GDM1 (cell line): ENCODE data around the gene TDRKH.

Experiments used
- DNase-seq: peaks from one replicate; lab custom pipeline; 2025; lab: John Stamatoyannopoulos, UW

Gene TDRKH

GRCh38 chr1:151823175-151823574, 32.9 kb upstream of the TDRKH start:
- DNase-seq, result no peak

DNA sequence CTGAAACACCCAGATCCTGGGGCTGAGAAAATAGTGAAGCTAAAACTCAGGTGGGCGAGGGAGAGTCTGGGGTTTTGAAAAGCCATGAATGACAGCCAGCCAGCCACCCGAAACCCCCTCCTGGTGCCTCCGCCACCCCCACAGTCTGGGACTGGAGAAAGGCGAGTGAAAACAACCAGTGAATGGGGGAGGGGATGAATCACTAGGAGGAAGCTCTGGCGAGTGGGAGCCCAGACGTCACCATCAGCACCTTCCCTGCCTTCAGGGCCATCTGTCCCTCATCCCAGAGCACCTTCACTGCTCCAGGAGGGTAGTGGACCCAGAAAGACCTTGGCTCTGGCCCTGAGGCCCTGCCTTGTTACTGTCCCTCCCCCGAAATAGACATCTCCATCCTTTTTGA, 32.1 kb upstream of the TDRKH start:
- DNase-seq, result peak; percentile 24

- DNase-seq, result peak; percentile 23
Measured at GRCh38 chr1:151820940-151821339, 30.6 kb upstream of the TDRKH start.

DNA sequence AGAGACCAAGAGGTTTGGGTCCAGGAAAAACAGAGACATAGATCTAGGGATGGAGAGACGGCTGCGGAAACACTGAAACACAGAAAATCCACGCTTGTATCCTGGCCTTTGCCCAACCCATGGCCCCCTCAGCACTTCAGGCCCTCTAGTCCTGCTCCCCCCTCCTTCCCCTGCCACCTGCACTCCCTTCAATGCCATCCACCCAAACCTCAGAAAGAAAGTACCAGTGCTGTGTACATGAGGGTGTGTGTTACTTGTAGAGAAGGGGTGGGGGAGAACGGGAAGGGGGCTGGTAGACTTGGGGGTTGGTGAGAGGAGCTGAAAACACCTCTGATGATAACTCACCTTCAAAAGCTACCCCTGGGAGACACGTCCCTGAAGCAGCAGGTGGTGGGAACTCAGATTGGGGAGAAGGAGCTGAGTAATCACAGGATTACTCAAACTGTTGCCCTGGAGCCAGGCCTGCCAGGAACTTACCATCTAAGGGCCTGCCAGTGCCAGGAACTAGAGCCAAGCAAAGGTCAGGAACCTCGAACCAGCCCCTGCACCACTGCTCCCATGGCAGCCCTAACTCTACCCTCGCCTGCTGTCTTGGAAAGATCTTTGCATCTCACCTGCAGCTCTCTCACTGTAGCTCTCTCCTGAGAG, 29.8 kb upstream of the TDRKH start:
- DNase-seq, result no peak

DNA sequence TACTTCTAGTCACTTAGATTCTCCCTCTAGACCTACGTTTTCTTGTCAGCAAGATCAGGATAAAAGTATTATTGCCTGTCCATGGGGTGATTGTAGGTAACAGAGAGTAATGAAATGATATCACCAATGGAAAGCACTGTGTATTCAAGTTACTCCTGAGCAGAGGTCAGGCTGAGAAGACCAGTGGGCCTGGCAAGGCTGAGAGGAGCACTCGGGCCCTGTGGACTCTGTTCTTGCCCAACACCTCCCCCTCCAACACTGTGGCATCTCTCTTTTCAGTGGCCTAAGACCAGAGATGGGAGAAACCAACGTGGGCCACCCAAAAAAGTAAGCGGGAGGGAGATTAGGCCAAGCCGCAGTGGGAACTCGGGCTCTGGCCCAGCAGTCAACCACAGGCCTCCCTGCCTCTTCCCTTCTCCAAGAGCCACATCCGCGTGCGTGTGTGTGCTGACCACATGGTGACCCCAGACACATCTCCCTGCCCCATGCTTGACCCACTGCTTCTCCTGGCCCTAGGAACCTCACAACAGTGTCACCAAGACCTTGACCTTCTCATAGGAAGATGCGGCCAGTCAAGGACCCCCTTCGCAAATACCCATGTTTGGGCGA, 29.0 kb upstream of the TDRKH start:
- DNase-seq, result no peak

GRCh38 chr1:151817353-151817730, 27.0 kb upstream of the TDRKH start:
- DNase-seq, result no peak

DNA sequence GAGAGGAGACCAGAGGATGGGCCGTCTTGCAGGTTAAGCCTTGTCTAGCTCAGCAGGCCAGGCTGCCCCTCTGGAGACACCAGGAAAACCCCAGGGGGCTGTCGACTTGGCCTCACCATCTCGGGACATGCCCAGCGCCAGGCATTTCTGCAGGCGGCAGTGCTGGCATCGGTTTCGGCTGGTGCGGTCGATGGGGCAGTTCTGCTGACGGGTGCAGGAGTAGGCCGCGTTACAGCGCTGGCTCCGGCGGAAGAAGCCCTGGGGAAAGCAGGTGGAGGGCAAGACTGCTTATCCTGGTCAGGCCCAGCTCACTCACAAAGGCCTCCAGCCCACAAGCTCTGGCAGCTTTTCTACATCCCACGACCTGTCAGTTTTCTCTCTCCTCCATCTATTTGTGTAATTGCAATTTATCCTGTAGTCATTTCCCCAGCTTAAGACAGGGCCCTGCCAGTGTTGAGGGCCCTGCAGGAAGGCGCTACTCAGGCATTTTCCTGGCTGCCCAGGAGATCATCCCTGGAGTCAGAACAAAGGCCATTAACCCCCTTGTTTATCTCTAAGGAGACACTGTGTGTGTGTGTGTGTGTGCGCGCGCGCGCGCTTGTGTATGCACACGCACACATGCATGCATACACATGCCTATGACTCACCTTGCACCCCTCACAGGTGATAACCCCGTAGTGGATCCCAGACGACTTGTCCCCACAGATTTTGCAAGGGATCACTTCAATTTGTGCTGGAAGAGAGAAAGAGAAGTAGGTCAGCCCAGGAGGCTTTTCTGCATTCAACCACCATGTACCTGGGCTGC, 26.4 kb upstream of the TDRKH start:
- no peak for DNase-seq

DNA sequence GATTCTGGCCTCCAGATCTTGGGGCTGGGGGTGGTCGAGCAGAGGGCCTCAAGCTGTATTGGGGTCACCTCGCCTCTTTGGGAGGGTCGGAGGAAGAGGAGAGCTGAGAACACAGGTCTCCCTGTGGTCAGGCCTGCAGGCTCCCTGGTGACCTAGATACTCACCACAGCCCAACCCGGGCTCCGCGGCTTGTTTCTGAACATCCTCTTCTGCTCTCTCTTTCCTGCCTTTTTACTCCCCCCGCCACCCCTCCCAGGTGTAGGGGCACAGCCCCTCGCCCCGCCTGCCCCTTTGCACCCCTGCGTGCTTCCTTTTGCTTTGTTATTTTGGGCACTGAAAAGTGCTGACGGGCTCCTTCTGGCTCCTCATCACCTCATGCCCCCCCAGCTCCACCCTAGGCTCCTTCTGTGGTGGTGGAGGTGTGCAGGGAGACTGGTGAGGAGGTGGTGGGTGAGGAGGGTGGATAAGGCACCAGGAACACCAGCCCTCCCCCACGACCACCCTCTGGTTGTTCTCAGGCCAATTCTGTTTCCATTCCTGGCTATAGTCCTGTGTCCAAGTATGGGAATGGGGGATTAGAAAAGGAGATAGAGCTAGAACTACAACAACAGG, 25.5 kb upstream of the TDRKH start:
- DNase-seq, result no peak

DNA sequence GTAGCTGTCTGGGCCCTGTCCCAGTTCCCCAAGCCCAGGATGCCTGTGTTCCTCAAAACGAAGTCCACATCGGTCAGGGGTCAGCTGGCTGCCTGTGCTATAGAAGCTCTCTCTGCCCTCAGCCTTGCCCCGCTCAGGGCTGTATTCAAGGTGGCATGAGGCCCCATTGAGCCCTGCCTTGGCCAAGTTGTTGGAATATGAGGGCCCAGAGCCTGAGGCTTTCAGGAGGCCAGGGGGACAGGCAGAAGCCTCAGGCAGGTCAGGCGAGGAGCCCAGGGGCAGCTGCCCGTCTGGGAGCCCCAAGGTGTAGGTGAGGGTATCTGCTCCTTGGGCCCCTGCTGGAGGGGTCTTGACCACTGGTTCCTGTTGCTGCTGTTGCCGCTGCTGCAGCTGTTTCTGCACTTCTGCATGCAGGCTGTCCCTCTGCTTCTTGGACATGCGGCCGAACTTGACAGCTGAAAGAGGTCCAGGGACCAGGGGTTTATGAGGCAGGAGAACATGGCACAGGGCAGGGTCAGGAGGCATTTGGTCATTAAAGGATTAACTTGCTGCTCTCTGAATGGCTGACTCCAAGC, 24.8 kb upstream of the TDRKH start:
- no peak for DNase-seq

DNA sequence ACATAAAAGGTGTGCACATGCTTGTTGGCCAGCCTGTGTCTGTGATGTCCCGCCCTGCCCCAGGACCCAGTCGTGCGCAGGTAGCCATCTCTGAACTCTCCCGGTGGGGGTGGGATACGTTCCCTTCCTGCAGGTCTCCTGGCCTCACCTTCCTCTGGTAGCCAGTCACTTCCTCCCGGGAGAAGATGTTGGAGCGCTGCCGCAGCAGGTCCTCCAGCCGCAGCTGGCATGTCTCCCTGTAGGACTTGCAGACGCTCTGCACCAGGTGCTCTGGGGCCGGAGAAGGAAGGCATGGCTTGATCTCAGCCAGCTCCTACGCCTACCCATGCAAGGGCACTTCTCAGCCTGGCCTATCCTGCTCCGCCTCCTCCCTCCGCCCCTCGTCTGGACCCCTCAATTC, 24.1 kb upstream of the TDRKH start:
- no peak for DNase-seq

GRCh38 chr1:151813271-151813977, 23.1 kb upstream of the TDRKH start:
- DNase-seq, result no peak

GRCh38 chr1:151811181-151811580, 20.9 kb upstream of the TDRKH start:
- no peak for DNase-seq

DNA sequence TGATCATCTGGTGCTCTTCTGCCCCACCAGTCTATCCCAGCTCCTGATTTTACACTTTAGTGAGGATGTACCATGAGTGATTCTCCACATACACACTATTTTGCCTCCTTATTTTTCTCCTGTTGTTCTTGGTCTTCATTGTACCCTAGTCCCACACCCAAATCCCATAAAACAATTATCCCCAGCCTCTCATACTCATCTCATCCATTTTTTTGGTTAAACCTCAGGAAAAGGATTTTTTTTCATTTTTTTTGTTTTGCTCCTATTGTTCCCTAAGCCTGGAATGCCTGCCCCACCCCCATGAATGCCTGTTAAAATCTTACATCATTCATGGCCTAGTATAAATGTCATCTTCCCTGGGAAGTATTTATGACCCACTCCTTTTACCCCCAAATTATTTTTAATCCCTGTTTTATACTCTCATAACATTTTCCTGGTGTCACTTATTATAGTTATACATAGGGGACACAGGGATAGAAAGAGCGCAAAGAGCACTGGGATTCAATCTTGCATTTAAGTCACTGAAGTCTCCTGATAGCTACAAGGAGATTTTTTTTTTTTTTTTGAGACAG, 19.8 kb upstream of the TDRKH start:
- DNase-seq, result no peak

DNA sequence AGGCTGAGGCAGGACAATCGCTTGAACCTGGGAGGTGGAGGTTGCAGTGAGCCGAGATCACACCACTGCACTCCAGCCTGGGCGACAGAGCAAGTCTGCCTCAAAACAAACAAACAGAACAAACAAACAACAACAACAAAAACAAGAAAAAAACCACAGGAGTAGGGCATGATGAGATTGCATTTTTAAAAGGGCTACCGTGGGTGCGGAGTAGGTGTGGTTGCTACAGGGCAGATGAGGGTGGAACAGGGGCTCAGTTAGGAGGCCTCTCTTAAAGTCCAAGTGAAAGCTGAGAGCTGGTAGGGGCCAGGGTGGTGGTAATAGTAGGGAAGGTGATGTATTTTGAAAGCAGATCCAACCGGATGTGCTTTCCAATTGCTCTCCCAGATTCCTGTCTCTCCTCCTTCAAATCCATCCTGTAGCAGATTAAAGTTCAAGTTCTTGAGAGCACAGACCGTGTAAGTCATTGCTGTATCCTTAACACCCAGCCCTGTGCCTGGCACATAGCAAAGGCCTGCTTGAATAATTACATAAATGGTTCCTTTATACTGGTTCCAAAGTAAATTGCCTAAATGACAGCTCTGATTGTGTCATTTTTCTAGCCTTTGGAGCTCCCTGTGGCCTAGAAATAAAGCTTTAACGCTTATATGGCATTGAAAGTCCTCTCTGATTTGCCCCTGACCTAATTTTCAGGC, 19.1 kb upstream of the TDRKH start:
- DNase-seq, result no peak

DNA sequence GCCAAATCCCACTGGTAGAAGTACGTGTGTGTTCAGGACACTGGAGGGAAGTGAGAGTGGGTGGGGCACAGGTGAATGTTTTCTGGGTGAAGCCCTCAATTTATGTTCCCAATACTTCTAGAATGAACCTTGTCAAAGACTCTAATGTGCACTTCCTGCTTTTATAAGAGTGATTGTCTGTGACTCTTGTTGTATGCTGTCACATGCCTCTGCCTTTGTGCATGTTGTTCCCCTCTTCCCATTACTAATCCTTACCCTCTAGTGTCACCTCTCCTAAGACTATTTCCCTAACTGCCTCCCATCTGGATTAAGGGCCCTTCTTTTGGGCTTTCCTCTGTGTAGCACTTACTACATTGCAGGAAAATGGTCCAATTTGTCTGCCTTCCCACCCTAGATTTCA, 17.5 kb upstream of the TDRKH start:
- no peak for DNase-seq

- no peak for DNase-seq
Measured at GRCh38 chr1:151807131-151807530, 16.8 kb upstream of the TDRKH start.

DNA sequence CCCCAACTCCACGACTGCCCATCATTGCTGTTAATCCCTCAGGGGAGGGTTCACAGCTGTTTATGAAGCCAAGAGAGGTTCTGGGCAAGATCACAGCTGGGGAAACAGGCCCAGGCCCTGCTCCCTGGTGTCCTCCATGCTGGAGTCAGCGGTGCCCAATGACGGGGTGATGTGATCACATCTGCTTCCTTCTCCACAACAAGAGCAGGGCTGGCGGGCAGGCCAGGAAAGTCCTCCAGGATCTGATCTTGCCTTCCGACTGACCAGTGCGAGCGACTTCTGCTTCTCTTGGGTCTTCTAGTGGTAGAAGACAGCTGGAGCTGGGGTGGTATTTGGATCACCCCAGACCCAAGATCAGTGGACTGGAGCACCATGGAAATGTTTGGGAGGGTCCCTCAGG, 15.9 kb upstream of the TDRKH start:
- DNase-seq, result no peak

DNA sequence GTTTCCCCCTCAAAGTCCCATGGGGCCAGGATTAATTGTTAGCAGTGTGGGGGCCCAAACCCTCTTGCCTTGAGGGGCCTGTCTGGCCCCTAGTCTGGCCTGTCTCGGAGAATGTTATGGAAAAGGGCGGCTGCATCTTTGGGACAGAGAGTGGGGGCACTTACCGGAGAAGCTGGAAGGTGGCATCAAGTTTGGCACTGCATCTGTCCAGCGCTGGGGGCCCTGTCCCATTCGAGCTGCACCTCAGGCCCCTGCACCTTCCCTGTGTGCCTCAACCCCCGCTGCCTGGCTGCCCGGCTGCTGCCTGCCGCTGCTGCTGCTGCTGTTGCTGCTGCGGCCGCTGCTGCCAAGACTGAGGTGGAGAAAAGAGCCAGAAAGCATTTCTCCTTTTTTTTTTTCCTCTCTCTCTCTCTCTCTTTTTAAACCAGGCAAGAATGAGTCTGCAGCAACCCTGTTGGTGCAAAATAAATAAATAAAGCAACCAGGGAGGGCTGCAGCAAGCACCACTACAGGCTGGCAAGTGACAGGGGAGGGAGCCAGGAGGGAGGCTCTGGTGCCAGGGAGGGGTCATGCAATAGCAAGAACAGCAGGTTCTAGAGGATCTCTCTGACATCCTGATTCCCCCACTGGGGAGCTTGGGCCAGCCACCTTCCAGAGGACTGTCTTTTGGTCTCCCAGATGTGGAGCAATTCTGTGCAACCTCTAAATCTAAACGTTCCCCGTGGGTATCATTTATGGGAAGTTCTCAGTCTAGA, 14.9 kb upstream of the TDRKH start, which contains the start of gene LINGO4:
Gene LINGO4, minus strand, starts transcription at position 354 of the 755 bp plus-strand sequence. CDS start 2,715 bp downstream, outside the sequence.
- DNase-seq, result no peak

DNA sequence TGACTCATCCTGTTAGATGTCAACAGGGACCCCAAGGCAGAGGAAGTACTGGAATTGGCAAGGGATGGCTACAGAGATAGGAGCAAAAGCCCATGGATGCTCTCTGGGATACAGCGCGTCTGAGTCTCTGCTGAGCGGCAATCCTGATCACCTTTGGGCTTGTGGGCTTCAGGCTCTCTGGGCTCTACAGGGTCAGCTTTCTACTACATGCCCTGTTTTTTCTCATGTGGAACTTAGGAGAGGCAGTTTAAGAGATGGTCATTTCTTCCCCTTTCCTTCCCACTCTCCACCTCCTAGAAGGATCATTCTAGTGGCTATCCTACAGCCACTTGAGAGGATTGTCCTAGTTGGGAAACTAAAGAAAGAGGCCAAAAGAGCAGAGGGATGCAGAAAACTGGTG, 13.6 kb upstream of the TDRKH start:
- no peak for DNase-seq

DNA sequence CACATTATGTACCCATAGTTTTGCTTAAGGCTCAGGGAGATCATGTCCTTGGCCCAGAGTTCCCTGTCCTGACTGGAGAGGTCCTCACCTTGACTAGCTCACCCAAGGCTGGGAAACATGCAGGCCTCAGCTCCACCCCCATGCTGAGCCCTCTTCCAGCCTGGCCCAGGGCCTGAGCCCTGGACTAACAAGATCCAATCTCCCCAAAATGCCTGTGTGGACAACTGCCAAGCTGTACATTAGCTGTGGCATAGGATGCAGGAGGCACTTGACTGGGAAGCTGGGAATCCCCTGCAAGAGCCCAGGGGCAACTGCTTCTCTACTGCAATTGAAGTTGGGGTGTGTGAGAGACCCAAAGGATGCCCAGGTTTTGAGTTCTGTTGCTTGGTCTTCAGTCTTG, 12.9 kb upstream of the TDRKH start:
- DNase-seq, result no peak
